GM18907 (cell line): ENCODE results near the gene TDRD7.

ENCODE experiments used
- ATAC-seq: cut with Tn5 transposase; IDR thresholded peaks from one replicate; pipeline ENCODE4 v1.9.1; 2021; ENCODE audit warnings: mild to moderate bottlenecking, moderate library complexity; ENCODE audit not compliant: unreplicated experiment

Gene TDRD7

GRCh38 chr9:97504381-97505216, 92.7 kb downstream of the TDRD7 start:
- no peak for ATAC-seq

- ATAC-seq = no peak
Observed at GRCh38 chr9:97505845-97506244, 93.9 kb downstream of the TDRD7 start.

DNA sequence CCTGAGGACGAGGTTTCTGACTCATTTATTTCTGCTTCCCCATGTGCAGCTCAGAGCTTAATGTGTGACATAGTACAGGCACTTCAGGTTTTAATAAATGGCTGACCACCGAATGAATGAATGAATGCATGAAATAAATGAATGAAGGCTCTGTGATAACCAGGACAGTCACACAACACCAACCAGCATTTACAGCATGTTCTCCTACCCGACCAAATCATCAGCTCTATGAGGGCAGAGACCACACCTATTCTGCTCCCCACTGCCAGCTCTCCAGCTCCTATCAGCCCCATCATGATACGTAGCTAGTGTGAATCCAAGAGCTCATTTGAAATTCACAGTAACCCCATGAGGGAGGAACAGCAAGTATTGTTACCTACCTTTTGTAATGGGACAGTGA, 94.4 kb downstream of the TDRD7 start:
- ATAC-seq = no peak

- no peak for ATAC-seq
Observed at GRCh38 chr9:97506787-97507186, 94.9 kb downstream of the TDRD7 start.

GRCh38 chr9:97507428-97507984, 95.6 kb downstream of the TDRD7 start:
- ATAC-seq = no peak

DNA sequence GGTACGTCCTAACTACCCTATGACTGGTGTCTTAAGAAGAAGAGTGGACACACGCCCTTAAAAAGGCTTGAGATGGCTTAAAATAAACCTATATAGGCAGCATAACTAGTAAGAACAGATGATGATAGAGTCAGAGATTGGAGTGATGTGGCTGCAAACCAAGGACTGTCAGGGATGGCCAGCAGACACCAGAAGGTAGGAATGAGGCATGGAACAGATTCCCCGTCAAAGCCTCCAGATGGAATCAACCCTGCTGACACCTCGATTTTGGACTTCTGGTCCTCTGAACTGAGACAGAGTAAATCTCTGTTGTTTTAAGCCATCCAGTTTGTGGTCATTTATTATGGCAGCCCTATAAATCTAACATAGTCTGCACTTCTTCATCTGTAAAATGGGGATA, 97.0 kb downstream of the TDRD7 start:
- ATAC-seq = no peak

DNA sequence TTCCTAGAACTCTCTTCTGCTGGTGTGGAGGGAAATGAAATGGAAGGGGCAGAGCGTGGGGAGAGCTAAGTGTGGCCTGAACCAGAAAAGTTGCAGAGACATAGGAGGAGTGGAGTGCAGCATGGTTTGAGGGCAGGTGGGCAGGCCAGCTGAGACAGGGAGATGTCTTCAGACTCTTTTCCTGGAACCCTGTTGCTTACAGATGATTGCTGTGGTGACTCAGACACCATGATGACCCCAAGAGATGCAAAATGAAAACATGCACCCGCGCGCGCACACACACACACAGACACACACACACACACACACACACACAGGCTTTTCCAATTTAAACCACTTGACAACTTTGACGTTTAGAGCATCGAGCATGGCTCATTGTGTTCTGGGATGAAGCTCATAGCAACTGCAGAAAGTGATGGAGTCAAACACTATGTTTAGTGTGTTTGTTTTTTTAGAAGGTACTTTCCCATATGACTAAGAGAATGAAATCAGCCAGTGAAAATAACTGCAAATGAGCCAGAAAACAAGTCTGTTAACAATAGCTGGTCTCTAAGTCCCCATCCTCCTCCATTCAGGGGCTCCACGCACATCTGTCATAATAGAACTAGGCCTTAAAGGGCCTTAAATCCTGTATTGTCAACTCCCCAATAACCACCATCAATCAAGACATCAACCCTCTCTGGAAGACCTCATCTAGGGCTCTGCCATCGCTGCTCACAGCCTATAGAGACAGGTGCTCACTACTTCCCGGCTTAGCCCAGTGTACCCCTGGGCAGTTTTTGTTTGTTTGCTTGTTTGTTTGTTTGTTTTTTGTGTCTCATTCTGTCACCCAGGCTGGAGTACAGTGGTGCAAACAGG, 99.1 kb downstream of the TDRD7 start:
- ATAC-seq = peak; percentile 63

DNA sequence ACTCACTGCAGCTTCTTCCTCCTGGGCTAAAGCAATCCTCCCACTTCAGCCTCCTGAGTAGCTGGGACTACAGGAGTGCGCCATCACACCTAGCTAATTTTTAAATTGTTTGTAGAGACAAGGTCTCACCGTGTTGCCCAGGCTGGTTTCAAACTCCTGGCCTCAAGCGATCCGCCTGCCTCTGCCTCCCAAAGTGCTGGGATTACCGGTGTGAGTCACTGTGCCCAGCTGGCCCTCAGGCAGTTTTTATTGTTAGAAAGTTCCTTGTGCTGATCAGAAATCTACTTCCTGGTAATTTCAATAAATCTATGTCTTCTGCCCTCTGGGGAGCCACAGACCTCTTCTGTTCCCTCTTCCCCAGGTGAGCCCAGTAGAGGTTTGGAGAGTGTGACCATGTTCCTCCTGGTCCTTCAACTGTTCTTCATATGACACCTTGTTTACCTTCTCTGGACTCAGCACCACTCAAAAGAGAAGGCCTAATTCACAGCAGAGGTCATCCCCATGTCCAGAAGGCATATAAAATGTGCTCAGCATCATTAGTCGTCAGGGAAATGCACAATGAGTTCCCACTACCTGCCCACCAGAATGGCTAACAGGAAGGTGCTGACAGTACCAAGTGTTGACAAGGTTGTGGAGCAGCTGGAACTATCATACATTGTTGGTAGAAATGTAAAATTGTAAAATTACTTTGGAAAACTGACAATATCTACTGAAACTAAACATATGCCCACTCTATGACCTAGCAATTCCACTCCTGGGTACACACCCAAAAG, 99.9 kb downstream of the TDRD7 start:
- ATAC-seq = peak; percentile 12

- no peak for ATAC-seq
Observed at GRCh38 chr9:97512966-97513560, 101.2 kb downstream of the TDRD7 start.

DNA sequence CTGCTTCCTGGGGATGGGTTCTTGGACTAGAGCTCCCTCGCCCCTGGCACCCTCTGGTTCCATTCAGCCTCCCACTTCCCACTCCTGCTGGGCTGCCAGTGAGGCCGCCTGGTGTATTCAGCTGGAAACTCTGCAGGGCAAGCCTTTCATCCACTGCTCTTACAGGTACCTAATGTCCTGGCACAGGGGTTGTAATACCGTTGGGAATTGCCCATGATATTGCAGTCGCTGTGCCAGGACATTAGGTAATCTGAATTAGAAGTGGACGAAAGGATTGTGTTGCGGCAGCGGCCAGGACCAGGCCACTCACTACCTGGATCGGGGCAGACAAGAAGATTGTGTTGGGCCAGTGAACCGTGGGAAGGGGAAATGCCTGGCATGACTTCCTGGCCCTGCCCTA, 102.6 kb downstream of the TDRD7 start:
- ATAC-seq = no peak

- ATAC-seq = no peak
Observed at GRCh38 chr9:97515662-97516061, 103.8 kb downstream of the TDRD7 start.

- ATAC-seq = no peak
Observed at GRCh38 chr9:97516111-97516510, 104.2 kb downstream of the TDRD7 start.

DNA sequence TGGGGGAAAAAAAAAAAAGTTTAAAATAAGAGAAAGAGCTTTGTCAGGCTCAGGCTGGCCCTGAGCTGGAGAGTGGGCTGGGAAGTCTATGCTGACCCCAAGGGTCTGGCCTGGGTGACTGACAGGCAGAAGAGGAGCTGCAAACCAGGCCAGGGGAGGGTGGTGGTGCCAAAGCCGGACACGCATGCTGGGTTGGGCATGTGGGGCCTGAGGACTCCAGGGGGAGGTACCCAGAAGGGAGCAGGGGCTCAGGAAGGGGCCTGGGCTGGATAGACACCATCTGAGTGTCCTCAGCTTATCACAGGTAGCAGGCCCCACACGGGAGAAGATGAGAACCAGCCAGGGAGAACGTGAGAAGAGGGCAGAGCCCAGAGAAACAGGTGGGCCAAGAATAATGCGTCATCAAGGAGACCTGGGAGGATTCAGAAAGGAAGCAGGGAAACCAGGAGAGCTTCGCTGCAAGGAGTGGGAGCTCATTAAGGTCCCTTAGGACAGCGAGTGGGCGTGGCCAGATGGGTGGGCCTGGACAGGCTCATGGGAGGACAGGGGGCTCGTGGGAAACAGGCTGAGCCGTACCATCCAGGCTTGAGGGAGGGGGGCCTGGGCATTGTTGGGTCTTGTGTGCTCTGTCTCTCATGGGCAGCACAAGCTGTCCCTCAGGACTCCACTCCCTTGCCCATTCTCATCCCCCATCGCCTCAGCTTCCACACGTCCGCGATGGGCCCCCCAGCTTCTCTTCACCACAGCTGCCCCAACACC, 105.6 kb downstream of the TDRD7 start:
- no peak for ATAC-seq

DNA sequence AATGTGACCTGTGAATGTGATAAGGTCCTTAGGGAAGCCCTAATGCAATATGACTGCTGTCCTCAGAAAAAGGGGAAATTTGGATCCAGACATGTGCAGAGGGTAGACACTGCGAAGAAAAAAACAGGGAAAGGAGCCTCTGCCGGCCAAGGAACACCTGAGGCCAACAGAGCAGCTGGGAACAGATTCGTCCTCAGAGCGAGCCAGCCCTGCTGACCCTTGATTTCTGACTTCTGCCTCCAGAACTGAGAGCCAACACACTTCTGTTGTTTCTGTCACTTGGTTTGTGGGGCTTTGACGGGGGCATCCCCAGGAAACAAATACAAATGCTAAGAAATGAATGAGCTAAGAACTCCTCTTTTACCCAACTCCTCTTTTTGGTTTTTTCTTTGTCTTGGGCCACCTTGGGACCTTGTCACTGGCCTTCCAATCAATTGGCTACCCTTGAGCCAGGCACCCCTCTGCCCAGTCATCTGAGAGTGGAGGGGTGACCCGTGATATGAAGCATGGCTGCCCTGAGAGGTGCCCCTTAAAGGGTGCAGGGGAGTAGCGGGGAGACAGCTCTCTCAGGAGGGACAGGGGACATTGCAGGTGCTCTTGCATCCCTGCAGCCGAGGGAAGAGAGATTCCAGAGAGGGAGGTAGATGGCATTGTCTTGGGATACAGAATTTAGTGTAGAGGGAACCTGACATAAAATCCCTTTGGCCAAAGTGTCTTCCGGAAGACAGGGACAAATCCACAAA, 106.4 kb downstream of the TDRD7 start:
- no peak for ATAC-seq

DNA sequence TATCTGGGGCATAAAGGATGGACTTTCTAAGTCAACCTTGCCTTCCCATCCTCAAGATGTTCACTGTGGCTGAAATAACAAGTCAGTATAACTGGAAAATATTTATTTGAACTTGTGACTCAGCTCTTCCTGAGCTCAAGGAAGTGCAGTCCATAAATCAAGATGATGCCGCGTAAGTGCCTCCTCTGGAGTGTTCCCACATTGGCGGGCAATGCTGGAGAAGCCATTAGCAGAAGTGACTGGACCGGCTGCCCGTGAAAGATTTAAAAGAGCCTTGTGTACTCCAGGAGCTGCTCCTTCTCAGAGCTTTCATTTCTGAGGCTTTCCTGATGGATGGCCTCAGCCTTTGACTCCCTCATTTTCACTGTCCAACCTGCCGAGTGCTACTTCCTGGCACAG, 107.0 kb downstream of the TDRD7 start:
- no peak for ATAC-seq

DNA sequence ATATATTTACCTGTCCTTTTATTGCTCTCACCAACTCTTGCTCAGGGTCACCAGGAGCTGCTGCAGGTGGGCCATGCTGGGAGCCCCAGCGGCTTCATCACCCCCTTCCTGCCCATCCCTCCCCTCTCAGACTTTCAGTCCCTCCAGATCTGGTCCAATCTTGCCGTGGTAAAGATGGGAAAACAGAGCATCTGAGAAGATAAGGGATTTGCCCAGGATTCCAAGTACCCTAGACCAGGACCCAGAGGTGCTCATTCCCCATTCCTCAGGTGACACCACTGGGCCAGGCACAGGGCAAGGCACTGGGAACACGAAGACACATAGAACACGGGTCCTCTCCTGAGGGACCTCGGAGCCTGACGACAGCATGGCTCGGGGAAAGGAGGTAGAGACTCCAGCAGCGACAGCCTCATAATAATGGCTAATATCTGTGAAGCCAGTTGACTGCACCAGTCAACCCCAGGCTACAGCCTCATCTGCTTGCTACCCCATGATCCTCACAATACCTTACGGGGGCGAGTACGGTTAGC, 107.6 kb downstream of the TDRD7 start:
- ATAC-seq = no peak

DNA sequence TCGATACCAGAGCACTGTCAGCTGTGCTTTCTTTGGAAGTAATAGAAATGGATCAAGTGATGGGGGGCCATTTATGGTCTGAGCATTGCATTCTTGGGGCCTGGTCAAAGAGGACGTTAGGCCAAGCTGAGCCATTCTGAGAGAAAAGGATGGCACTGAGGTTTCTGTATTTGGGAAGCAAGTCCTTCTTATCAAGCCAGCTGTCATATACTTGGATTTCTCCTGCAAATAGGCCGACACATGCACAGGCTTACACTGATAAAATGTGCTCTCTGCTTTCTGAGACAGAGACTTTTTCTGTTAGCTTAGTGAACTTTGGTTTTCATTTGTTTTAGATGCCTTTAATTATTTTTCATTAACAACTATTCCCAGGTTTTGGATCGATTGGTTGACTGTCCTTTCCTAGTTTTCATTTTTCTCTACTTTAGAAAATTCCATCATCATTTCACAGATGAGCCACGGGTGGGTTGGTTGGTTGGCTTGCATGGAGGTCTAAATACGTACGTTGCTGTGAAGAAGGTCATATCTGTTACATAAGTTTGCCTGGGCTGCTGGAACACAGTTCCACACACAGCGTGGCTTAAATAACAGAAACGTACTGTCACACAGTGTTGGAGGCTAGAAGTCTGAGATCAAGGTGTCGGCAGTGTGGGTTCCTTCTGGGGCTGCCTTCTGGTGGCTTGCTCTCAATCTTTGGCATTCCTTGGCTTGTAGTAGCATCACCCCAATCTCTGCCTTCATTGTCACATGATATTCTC, 109.9 kb downstream of the TDRD7 start:
- no peak for ATAC-seq

DNA sequence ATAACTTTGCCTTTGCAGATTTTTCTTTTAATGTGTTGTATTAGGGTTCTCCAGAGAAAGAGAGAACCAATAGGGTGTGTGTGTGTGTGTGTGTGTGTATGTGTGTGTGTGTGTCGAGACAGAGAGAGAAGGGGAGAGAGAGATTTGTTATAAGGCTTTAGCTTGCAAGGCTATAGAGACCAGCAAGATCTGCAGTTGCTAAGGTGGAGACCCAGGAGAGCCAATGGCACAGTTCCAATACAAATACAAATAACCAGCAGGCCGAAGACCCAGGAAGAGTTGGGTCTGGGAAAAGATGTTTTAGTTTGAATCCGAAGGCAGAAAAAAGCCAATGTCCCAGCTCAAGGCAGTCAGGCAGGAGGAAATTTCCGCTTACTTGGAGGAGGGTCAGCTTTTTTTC, 112.5 kb downstream of the TDRD7 start:
- ATAC-seq = no peak
